HepG2 (cell line): Measurements from ENCODE around the gene CYTH1. TPM values are rescaled to one million over a fixed set of nuclear protein-coding genes. Genes with fewer than 3 reads are reported as not detected.

ENCODE experiments used
- ARID3A ChIP-seq: IDR thresholded peaks from 2 replicates; pipeline ENCODE4 v1.6.1; 2012; ENCODE audit warnings: low read depth, low read length, improper control_type of control experiment
- ATF3 ChIP-seq: sonication (generic); formaldehyde crosslinking; IDR thresholded peaks from 2 replicates; pipeline ENCODE4 v1.4.0; 2020; ENCODE audit warnings: missing genetic modification reagents
- CC2D1A ChIP-seq: sonication (generic); formaldehyde crosslinking; IDR thresholded peaks from 2 replicates; pipeline ENCODE4 v1.8.1; 2023; ENCODE audit warnings: mild to moderate bottlenecking, missing genetic modification reagents
- HIC2 ChIP-seq: sonication (generic); formaldehyde crosslinking; IDR thresholded peaks from 2 replicates; pipeline ENCODE4 v1.9.0; 2022; ENCODE audit warnings: low read depth, missing genetic modification reagents
- IKZF5 ChIP-seq: IDR thresholded peaks from 2 replicates; pipeline ENCODE4 v1.6.1; 2018; ENCODE audit warnings: missing genetic modification reagents, mild to moderate bottlenecking, missing compliant biosample characterization
- KDM4B ChIP-seq: sonication (generic); formaldehyde crosslinking; IDR thresholded peaks from 2 replicates; pipeline ENCODE4 v1.4.0; 2020; ENCODE audit warnings: missing genetic modification reagents
- MLXIP ChIP-seq: sonication (generic); formaldehyde crosslinking; IDR thresholded peaks from 2 replicates; pipeline ENCODE4 v1.9.0; 2021; ENCODE audit warnings: missing genetic modification reagents, borderline replicate concordance
- MYNN ChIP-seq: sonication (generic); formaldehyde crosslinking; IDR thresholded peaks from 2 replicates; pipeline ENCODE4 v1.4.0; 2020; ENCODE audit warnings: mild to moderate bottlenecking, low read depth, missing genetic modification reagents
- NBN ChIP-seq: fragments of 450-650 bp; conservative IDR thresholded peaks from 2 replicates; pipeline ENCODE4 v1.6.1; 2017
- NKX3-1 ChIP-seq: sonication (generic); formaldehyde crosslinking; IDR thresholded peaks from 2 replicates; pipeline ENCODE4 v1.5.0; 2020; ENCODE audit warnings: missing genetic modification reagents
- PHF21A ChIP-seq: sonication (generic); formaldehyde crosslinking; IDR thresholded peaks from 2 replicates; pipeline ENCODE4 v1.5.0; 2020; ENCODE audit warnings: mild to moderate bottlenecking, missing genetic modification reagents
- SKIL ChIP-seq: sonication (generic); formaldehyde crosslinking; IDR thresholded peaks from 2 replicates; pipeline ENCODE4 v1.8.0; 2022; ENCODE audit warnings: missing genetic modification reagents, mild to moderate bottlenecking, moderate library complexity, borderline replicate concordance
- TBX2 ChIP-seq: sonication (generic); formaldehyde crosslinking; IDR thresholded peaks from 2 replicates; pipeline ENCODE4 v1.5.0; 2020; ENCODE audit warnings: missing genetic modification reagents, mild to moderate bottlenecking, borderline replicate concordance
- ZBTB25 ChIP-seq: IDR thresholded peaks from 2 replicates; pipeline ENCODE4 v1.6.1; 2018; ENCODE audit warnings: missing genetic modification reagents
- ZBTB3 ChIP-seq: sonication (generic); formaldehyde crosslinking; IDR thresholded peaks from 2 replicates; pipeline ENCODE4 v1.4.0; 2020; ENCODE audit warnings: low read depth, mild to moderate bottlenecking, moderate library complexity, missing genetic modification reagents, borderline replicate concordance
- ZNF335 ChIP-seq: sonication (generic); formaldehyde crosslinking; IDR thresholded peaks from 2 replicates; pipeline ENCODE4 v1.4.0; 2020; ENCODE audit warnings: missing genetic modification reagents
- polyA plus RNA-seq, 8 experiments: library from polyadenylated mRNA; depleted of rRNA in 3 of 8; stranded (reverse) in 7 of 8; unstranded in 1 of 8; fragments of >200 nt; fragmentation: Illumina TruSeq in 4 of 8; extraction: Trizol in 4 of 8; gene quantifications; 2 replicates each; pipeline versions ENCODE4 v1.2.1 to v1.2.3, GENCODE V29; 2011 to 2016; ENCODE audit warnings: low read depth in 4 of 8, missing spikeins in 1 of 8, mixed read lengths in 1 of 8; ENCODE audit not compliant: insufficient read depth in 1 of 8
- total RNA-seq, 5 experiments: library from RNA; depleted of rRNA; stranded (reverse); fragments of >200 nt; fragmentation: Illumina TruSeq; extraction: Trizol; gene quantifications; 2 replicates each; pipeline ENCODE4 v1.2.3, GENCODE V29; 2016; ENCODE audit warnings: low read depth in 1 of 5

Gene CYTH1
- total and polyA plus RNA-seq, 2 of the 13 experiments (the other 11 are each of a cell fraction or from before 2014, with no cell fraction given), result 20.1 to 48.9 TPM

- TF ChIP-seq SKIL (CRISPR knock-in tag), result peak; percentile 68; the same call in 1 of the 2 replicates
- no peak for TF ChIP-seq NBN
- 0 out of 2 replicates have a peak, but pooled peaks have one; percentile 22 for TF ChIP-seq ZNF335 (CRISPR knock-in tag)
- TF ChIP-seq ZBTB25 (CRISPR knock-in tag), result peak; percentile 81; the same call in 1 of the 2 replicates
- peak; percentile 28; the same call in 1 of the 2 replicates for TF ChIP-seq ATF3 (CRISPR knock-in tag)
- no peak; the same call in 1 of the 2 replicates for TF ChIP-seq MYNN (CRISPR knock-in tag)
- no peak for TF ChIP-seq MLXIP
- TF ChIP-seq NKX3-1 (CRISPR knock-in tag), result 0 out of 2 replicates have a peak, but pooled peaks have one; percentile 55
- TF ChIP-seq CC2D1A (CRISPR knock-in tag), result no peak
- 0 out of 2 replicates have a peak, but pooled peaks have one; percentile 29 for TF ChIP-seq HIC2
- peak; percentile 93; the same call in 1 of the 2 replicates for TF ChIP-seq ZBTB3
- 0 out of 2 replicates have a peak, but pooled peaks have one; percentile 42 for TF ChIP-seq KDM4B (CRISPR knock-in tag)
- peak; percentile 93 for TF ChIP-seq TBX2 (CRISPR knock-in tag)
- peak; percentile 92 for TF ChIP-seq PHF21A (CRISPR knock-in tag)
- TF ChIP-seq ARID3A, result peak; percentile 92; the same call in 1 of the 2 replicates
- peak; percentile 82 for TF ChIP-seq IKZF5 (CRISPR knock-in tag)
Measured at GRCh38 chr17:78748048-78748729, 33.9 kb downstream of the CYTH1 start (continued).
